ENCODE data around the gene SCN1B. TPM values are rescaled to one million over a fixed set of nuclear protein-coding genes. Genes with fewer than 3 reads are reported as not detected.
"Not testable (repeated sequence)": the region's sequence is repeated elsewhere in the genome, so short reads cannot be mapped to it uniquely, and the experiment has no call there.

Gene SCN1B
- total RNA-seq, 1 donor from 2014 or later = 0.26 TPM

GRCh38 chr19:35005256-35005977, 24.9 kb upstream of the SCN1B start:
- H3K4me3 ChIP-seq (ENCODE audit: low read depth, low read length) = no peak overlapping the region
- TF ChIP-seq, protein P1, sequence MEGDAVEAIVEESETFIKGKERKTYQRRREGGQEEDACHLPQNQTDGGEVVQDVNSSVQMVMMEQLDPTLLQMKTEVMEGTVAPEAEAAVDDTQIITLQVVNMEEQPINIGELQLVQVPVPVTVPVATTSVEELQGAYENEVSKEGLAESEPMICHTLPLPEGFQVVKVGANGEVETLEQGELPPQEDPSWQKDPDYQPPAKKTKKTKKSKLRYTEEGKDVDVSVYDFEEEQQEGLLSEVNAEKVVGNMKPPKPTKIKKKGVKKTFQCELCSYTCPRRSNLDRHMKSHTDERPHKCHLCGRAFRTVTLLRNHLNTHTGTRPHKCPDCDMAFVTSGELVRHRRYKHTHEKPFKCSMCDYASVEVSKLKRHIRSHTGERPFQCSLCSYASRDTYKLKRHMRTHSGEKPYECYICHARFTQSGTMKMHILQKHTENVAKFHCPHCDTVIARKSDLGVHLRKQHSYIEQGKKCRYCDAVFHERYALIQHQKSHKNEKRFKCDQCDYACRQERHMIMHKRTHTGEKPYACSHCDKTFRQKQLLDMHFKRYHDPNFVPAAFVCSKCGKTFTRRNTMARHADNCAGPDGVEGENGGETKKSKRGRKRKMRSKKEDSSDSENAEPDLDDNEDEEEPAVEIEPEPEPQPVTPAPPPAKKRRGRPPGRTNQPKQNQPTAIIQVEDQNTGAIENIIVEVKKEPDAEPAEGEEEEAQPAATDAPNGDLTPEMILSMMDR (IDR thresholded peaks at IDR 0.05; ENCODE audit: insufficient read depth, low read length, severe bottlenecking) = no peak
- H3K27me3 ChIP-seq (ENCODE audit: control insufficient read depth, insufficient read depth, low read length) = no peaks in the 10 kb centered on the region
- FAIRE-seq (no peak), DNase-seq (ENCODE audit: low read depth) (no peak)
- peaks cover 9% of the 10 kb centered on the region for H3K36me3 ChIP-seq (ENCODE audit: control insufficient read depth, insufficient read depth, low read length)

- not testable (repeated sequence) for H3K4me3 ChIP-seq (ENCODE audit: low read depth, low read length); H3K27me3 ChIP-seq (ENCODE audit: control insufficient read depth, insufficient read depth, low read length); H3K36me3 ChIP-seq (ENCODE audit: control insufficient read depth, insufficient read depth, low read length); FAIRE-seq; DNase-seq (ENCODE audit: low read depth)
Observed at GRCh38 chr19:35006007-35006341, 24.3 kb upstream of the SCN1B start.

- FAIRE-seq (peak; percentile 88), DNase-seq (ENCODE audit: low read depth) (peak; percentile 88)
- no peak overlapping the region for H3K4me3 ChIP-seq (ENCODE audit: low read depth, low read length)
- TF ChIP-seq, protein P1 (IDR thresholded peaks at IDR 0.05; ENCODE audit: insufficient read depth, low read length, severe bottlenecking) = no peak
- H3K36me3 ChIP-seq (ENCODE audit: control insufficient read depth, insufficient read depth, low read length) = peaks cover 10% of the 10 kb centered on the region
- H3K27me3 ChIP-seq (ENCODE audit: control insufficient read depth, insufficient read depth, low read length) = no peaks in the 10 kb centered on the region
Observed at GRCh38 chr19:35006342-35006998, 23.8 kb upstream of the SCN1B start.

GRCh38 chr19:35006999-35007365, 23.3 kb upstream of the SCN1B start:
- FAIRE-seq (no peak), DNase-seq (ENCODE audit: low read depth) (no peak)
- TF ChIP-seq, protein P1 (IDR thresholded peaks at IDR 0.05; ENCODE audit: insufficient read depth, low read length, severe bottlenecking) = no peak
- Histone ChIP-seq H3K36me3 (ENCODE audit: control insufficient read depth, insufficient read depth, low read length) (peaks cover 12% of the 10 kb centered on the region), H3K27me3 (ENCODE audit: control insufficient read depth, insufficient read depth, low read length) (no peaks in the 10 kb centered on the region), H3K4me3 (ENCODE audit: low read depth, low read length) (no peak overlapping the region)

GRCh38 chr19:35007427-35007826, 22.8 kb upstream of the SCN1B start:
- not testable (repeated sequence) for H3K27me3 ChIP-seq (ENCODE audit: control insufficient read depth, insufficient read depth, low read length); H3K4me3 ChIP-seq (ENCODE audit: low read depth, low read length); FAIRE-seq; DNase-seq (ENCODE audit: low read depth)
- H3K36me3 ChIP-seq (ENCODE audit: control insufficient read depth, insufficient read depth, low read length) = peaks cover 12% of the 10 kb centered on the region

GRCh38 chr19:35008891-35009341, 21.4 kb upstream of the SCN1B start:
- DNase-seq (ENCODE audit: low read depth) (no peak), FAIRE-seq (no peak)
- Histone ChIP-seq H3K4me3 (ENCODE audit: low read depth, low read length) (no peak overlapping the region), H3K27me3 (ENCODE audit: control insufficient read depth, insufficient read depth, low read length) (no peaks in the 10 kb centered on the region), H3K36me3 (ENCODE audit: control insufficient read depth, insufficient read depth, low read length) (peaks cover 15% of the 10 kb centered on the region)
- TF ChIP-seq, protein P1 (IDR thresholded peaks at IDR 0.05; ENCODE audit: insufficient read depth, low read length, severe bottlenecking) = no peak

Measured in bronchial epithelial cell (primary cell).